ENCODE measurements around the gene PLEKHA5. TPM values are rescaled to one million over a fixed set of nuclear protein-coding genes. Genes with fewer than 3 reads are reported as not detected.

PLEKHA5 gene
- polyA plus RNA-seq, 1 donor (not counting 4 experiments of a cell fraction or from before 2014, with no cell fraction given): 21.7 TPM

DNA sequence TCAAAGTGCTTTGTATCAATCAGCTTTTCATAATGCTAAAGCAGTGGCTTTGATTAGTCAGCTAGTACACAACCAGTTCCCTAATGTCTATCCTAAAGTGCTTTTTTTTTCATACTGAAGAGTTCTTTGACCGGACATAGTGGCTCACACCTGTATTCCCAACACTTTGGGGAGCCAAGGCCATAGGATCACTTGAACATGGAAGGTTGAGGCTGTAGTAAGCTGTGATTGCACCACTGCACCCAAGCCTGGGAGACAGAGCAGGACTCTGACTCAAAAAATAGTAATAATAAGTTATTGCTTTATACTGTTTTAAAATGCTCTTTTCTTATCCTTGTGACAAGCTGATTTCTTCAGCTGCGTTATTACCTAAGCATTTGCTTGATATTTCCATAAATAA is 155.1 kb downstream of the PLEKHA5 start:
- Histone ChIP-seq H3K79me2 (ENCODE audit: control insufficient read depth, insufficient read depth, low read length) (no peaks in the 10 kb centered on the region), H3K36me3 (ENCODE audit: control insufficient read depth in 2 of 2, extremely low read depth in 1 of 2, insufficient read depth in 2 of 2, low read length in 2 of 2) (peaks cover 4 to 12% of the 10 kb centered on the region in 2 experiments), H3K27me3 (ENCODE audit: control insufficient read depth, extremely low read depth, insufficient read depth, low read length) (no peaks in the 10 kb centered on the region), H3K4me1 (ENCODE audit: control insufficient read depth, extremely low read depth, insufficient read depth, low read length) (no peaks in the 10 kb centered on the region), H3K9ac (ENCODE audit: control insufficient read depth, extremely low read depth, insufficient read depth, low read length) (no peak overlapping the region), H3K4me3 (ENCODE audit: control insufficient read depth in 2 of 3, extremely low read depth in 1 of 3, insufficient read depth in 2 of 3, low read depth in 1 of 3, low read length in 3 of 3) (no peak overlapping the region), H4K20me1 (ENCODE audit: control insufficient read depth, extremely low read depth, insufficient read depth, low read length) (no peaks in the 10 kb centered on the region), H3K9me1 (ENCODE audit: control insufficient read depth, extremely low read depth, insufficient read depth, low read length) (no peaks in the 10 kb centered on the region), H3K9me3 (ENCODE audit: control insufficient read depth, low read depth, low read length) (no peaks in the 10 kb centered on the region), H3K4me2 (ENCODE audit: control insufficient read depth, extremely low read depth, insufficient read depth, low read depth, low read length) (no peak overlapping the region), H2AFZ (ENCODE audit: control insufficient read depth, low read length) (no peak overlapping the region), H3K27ac (ENCODE audit: control insufficient read depth, insufficient read depth, low read length) (no peak overlapping the region)
- FAIRE-seq (no peak), DNase-seq (ENCODE audit: low read depth, low spot score) (no peak)
- TF ChIP-seq EZH2 (IDR thresholded peaks at IDR 0.05; ENCODE audit: low read length): no peak
- TF ChIP-seq, protein P1, sequence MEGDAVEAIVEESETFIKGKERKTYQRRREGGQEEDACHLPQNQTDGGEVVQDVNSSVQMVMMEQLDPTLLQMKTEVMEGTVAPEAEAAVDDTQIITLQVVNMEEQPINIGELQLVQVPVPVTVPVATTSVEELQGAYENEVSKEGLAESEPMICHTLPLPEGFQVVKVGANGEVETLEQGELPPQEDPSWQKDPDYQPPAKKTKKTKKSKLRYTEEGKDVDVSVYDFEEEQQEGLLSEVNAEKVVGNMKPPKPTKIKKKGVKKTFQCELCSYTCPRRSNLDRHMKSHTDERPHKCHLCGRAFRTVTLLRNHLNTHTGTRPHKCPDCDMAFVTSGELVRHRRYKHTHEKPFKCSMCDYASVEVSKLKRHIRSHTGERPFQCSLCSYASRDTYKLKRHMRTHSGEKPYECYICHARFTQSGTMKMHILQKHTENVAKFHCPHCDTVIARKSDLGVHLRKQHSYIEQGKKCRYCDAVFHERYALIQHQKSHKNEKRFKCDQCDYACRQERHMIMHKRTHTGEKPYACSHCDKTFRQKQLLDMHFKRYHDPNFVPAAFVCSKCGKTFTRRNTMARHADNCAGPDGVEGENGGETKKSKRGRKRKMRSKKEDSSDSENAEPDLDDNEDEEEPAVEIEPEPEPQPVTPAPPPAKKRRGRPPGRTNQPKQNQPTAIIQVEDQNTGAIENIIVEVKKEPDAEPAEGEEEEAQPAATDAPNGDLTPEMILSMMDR (optimal IDR thresholded peaks at IDR 0.05 in 1 of 3, IDR thresholded peaks at IDR 0.05 in 1 of 3, conservative IDR thresholded peaks at IDR 0.05 in 1 of 3; ENCODE audit: extremely low read depth in 1 of 3, insufficient read depth in 2 of 3, low read length in 3 of 3): no peak
- dilution Hi-C loops (cut with MboI; ENCODE audit: extremely low pct_ligation_motif_present, low sequenced_read_pairs): no loop called here

GRCh38 chr12:19285793-19286448 is 156.4 kb downstream of the PLEKHA5 start:
- H3K4me2 ChIP-seq (ENCODE audit: control insufficient read depth, extremely low read depth, insufficient read depth, low read depth, low read length): no peak overlapping the region
- H3K27me3 ChIP-seq (ENCODE audit: control insufficient read depth, extremely low read depth, insufficient read depth, low read length): no peaks in the 10 kb centered on the region
- H3K4me1 ChIP-seq (ENCODE audit: control insufficient read depth, extremely low read depth, insufficient read depth, low read length): no peaks in the 10 kb centered on the region
- dilution Hi-C loops (cut with MboI; ENCODE audit: extremely low pct_ligation_motif_present, low sequenced_read_pairs): no loop called here
- H4K20me1 ChIP-seq (ENCODE audit: control insufficient read depth, extremely low read depth, insufficient read depth, low read length): no peaks in the 10 kb centered on the region
- TF ChIP-seq, protein P1 (optimal IDR thresholded peaks at IDR 0.05 in 1 of 3, IDR thresholded peaks at IDR 0.05 in 1 of 3, conservative IDR thresholded peaks at IDR 0.05 in 1 of 3; ENCODE audit: extremely low read depth in 1 of 3, insufficient read depth in 2 of 3, low read length in 3 of 3): no peak
- no peak for TF ChIP-seq EZH2 (IDR thresholded peaks at IDR 0.05; ENCODE audit: low read length)
- H3K27ac ChIP-seq (ENCODE audit: control insufficient read depth, insufficient read depth, low read length): no peak overlapping the region
- DNase-seq (ENCODE audit: low read depth, low spot score) (no peak), FAIRE-seq (no peak)
- no peak overlapping the region for H3K9ac ChIP-seq (ENCODE audit: control insufficient read depth, extremely low read depth, insufficient read depth, low read length)
- H3K9me3 ChIP-seq (ENCODE audit: control insufficient read depth, low read depth, low read length): no peaks in the 10 kb centered on the region
- H3K9me1 ChIP-seq (ENCODE audit: control insufficient read depth, extremely low read depth, insufficient read depth, low read length): no peaks in the 10 kb centered on the region
- no peaks in the 10 kb centered on the region for H3K79me2 ChIP-seq (ENCODE audit: control insufficient read depth, insufficient read depth, low read length)
- peaks cover 4 to 12% of the 10 kb centered on the region in 2 experiments for H3K36me3 ChIP-seq (ENCODE audit: control insufficient read depth in 2 of 2, extremely low read depth in 1 of 2, insufficient read depth in 2 of 2, low read length in 2 of 2)
- H2AFZ ChIP-seq (ENCODE audit: control insufficient read depth, low read length): no peak overlapping the region
- H3K4me3 ChIP-seq (ENCODE audit: control insufficient read depth in 2 of 3, extremely low read depth in 1 of 3, insufficient read depth in 2 of 3, low read depth in 1 of 3, low read length in 3 of 3): no peak overlapping the region

Measured in keratinocyte (primary cell).